Activated effector memory CD4-positive, alpha-beta T cell treated with anti-CD3 and anti-CD28 coated beads, Interleukin-2, amount 50 U/mL, for 16 hours (primary cell): ENCODE results near the gene PSRC1.

Source experiments
- DNase-seq: peaks from one replicate; pipeline ENCODE4 v3.0.0-alpha.2; 2020

PSRC1 gene

GRCh38 chr1:109271458-109271857 is 11.5 kb downstream of the PSRC1 start:
- no peak for DNase-seq

GRCh38 chr1:109270623-109271317 is 12.2 kb downstream of the PSRC1 start:
- no peak for DNase-seq

GRCh38 chr1:109269981-109270622 is 12.8 kb downstream of the PSRC1 start:
- no peak for DNase-seq

- DNase-seq: no peak
Observed at GRCh38 chr1:109269212-109269980, 13.5 kb downstream of the PSRC1 start.

- no peak for DNase-seq
Observed at GRCh38 chr1:109268431-109269211, 14.3 kb downstream of the PSRC1 start.

- DNase-seq: no peak
Observed at GRCh38 chr1:109267743-109268300, 15.1 kb downstream of the PSRC1 start.

- no peak for DNase-seq
Observed at GRCh38 chr1:109266965-109267364, 16.0 kb downstream of the PSRC1 start.

GRCh38 chr1:109265741-109266330 is 17.1 kb downstream of the PSRC1 start:
- no peak for DNase-seq

GRCh38 chr1:109265016-109265415 is 17.9 kb downstream of the PSRC1 start:
- no peak for DNase-seq

GRCh38 chr1:109264379-109264755 is 18.6 kb downstream of the PSRC1 start:
- DNase-seq: no peak

GRCh38 chr1:109263597-109264378 is 19.2 kb downstream of the PSRC1 start:
- peak; percentile 92 for DNase-seq

- no peak for DNase-seq
Observed at GRCh38 chr1:109263234-109263596, 19.7 kb downstream of the PSRC1 start.

- DNase-seq: no peak
Observed at GRCh38 chr1:109262231-109263055, 20.5 kb downstream of the PSRC1 start.

GRCh38 chr1:109261578-109261977 is 21.4 kb downstream of the PSRC1 start:
- DNase-seq: no peak

GRCh38 chr1:109261006-109261405 is 21.9 kb downstream of the PSRC1 start:
- no peak for DNase-seq

GRCh38 chr1:109259674-109260557 is 23.0 kb downstream of the PSRC1 start:
- DNase-seq: no peak

- DNase-seq: no peak
Observed at GRCh38 chr1:109258481-109259466, 24.2 kb downstream of the PSRC1 start.

GRCh38 chr1:109257682-109258421 is 25.1 kb downstream of the PSRC1 start:
- DNase-seq: no peak
